GM19397 (cell line): Measurements from ENCODE around the gene PDIK1L.

ENCODE experiments used
- ATAC-seq: cut with Tn5 transposase; IDR thresholded peaks from one replicate; pipeline ENCODE4 v1.9.1; 2021; ENCODE audit warnings: mild to moderate bottlenecking, moderate library complexity; ENCODE audit not compliant: unreplicated experiment

The PDIK1L gene

GRCh38 chr1:26121854-26122773 lies 10.5 kb downstream of the PDIK1L start:
- no peak for ATAC-seq

DNA sequence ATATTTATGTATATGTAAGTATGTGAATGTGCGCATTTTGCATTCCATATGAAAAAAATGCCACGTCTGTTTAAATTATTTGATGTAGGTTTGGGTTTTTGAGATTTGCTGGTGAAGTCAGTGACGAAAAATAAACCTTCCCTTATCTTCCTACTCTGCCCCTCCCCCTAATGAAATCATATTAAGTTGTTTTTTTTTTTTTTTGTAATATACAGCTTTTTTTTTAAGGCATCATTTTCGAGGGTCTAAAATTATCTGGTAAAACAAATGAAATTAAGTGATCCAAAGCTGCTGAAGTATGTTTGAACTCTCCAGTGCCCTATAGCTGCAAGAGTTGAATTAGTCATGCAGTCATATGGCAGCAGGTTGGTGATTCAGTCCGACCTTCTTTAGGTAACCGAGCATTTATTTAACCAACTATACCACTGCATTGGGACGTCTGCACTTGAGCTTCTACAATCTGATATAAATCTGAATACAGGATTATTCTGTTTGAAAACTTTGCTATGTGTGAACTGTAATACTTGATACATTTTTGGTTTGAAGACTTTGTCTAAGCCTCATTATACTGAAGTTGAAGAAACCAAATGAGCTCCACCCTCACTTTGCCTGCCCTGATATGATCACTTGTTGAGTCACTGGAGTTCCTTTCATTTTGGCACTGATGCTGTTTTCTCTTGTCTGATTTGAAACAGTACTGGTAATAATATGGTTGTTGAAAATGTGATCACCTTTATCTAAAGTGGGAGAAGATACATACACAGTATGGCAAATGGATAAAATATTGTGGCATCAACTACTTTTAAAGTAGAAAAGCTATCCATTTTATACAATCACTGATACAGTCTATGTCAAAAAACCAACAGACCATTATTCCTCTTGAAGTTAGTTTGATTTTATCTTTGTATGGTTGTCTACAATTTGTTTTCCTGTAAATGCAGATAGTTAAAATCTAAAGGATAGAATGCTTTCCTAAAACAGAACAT lies 11.7 kb downstream of the PDIK1L start:
- no peak for ATAC-seq

DNA sequence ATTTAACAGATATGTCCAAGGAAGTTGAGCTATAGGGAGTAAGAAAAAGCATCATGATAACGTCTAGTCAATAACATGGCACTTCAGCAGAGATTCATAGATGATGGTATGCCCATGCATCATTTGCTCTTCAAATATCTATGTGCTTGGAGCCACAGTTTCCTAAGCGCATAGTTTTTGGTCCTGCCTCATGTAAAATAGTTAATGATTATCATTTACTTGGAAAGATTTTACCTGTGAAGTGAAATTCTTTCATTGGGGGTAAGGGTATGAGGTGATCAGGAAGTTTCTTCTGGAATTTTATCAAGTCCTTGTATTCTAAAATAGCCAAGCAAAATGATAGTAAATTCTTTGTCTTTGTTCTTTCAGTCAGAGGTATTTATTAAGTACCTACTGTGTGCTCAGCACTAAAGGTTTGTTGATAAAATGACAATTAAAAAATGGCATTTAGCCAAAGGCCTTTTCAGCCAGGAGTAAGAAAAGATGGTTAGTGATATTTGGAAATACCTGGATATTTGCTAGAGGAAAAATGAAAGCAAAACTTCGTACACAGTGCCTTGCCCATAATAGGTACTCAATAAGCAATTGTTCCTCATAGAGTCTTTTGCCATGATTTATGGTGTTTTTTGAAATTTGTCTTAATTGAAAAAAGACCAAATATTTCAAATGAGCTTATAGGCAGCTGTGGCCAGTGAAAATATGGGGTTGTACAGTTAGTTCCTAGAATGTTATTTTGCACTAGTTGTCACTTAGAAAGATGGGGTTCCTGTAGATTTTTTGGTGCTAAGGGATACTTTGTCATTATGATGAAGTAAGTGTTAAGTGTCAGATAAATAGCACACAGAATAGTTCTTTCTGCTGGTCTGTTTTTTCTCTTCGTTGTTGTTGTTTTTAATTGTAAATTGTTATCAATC lies 13.1 kb downstream of the PDIK1L start:
- no peak for ATAC-seq

DNA sequence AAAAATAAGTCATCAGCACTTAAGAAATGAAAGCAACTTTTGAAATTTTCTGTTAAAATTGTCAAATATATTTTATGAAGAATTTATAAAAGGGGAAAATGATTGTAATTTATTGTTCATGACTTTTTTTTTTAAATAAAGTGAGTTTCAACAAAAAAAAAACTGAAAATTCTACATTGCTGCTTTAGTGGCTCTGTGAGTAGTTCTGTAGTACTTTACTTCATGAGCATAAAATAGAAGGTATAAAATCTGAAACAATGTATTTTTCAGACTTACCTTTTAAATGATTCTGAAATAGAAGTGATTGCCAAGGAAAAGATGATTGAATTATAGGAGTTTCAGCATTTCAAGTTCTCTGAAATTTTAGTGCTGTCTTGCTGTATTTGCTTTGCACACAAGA lies 13.8 kb downstream of the PDIK1L start:
- ATAC-seq = no peak

- no peak for ATAC-seq
These were observed 14.3 kb downstream of the PDIK1L start for GRCh38 chr1:26125946-26126320.

DNA sequence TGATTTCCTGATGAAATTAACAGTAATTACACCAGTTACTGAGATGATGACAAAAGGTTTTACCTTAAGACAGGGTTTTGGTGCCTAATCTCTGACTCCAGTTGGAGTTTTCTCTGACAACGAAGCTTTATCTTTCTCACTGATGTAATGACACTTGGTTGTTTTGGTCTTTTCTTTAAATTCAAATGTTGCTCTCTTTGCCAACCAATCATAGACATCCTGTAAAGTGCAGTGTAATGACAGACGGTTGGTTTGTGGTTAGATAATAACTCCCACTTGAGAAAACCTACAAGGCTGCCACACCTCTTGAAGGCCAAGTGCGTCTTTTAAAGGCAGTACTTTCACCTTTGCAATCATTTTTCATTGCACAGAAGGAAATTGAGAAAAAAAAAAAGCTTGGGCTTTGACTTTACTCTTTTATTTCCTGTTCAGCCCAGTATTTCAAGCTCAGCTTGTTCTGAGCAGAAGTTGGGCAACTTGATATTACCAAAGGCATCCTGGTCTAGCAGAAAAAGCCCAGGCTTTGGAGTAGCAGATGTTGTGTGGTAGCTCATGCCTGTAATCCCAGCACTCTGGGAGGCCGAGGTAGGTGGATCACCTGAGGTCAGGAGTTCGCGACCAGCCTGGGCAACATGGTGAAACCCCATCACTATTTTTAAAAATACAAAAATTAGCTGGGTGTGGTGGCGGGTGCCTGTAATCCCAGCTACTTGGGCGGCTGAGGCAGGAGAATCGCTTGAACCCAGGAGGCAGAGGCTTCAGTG lies 14.9 kb downstream of the PDIK1L start:
- peak; percentile 73 for ATAC-seq

GRCh38 chr1:26127235-26128163 lies 15.9 kb downstream of the PDIK1L start:
- no peak for ATAC-seq

DNA sequence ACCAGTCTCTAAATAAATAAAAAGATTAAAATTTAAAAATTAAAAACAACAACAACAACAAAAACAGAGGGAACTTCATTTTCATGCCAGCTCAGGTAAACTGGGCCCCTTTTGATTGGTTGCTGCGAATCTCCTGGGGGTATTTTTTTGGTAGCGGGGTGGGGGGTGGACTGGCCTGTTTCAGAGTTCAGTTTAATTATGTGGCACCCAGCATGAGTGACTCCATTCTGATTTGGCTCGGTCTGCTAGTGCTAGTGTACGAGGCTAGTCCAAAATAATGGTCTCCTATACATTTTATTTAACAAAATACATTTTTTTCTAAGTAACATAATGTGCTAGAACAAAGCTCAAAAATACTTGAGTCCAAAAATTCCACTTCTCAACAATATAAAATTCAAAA lies 18.2 kb downstream of the PDIK1L start:
- ATAC-seq = no peak

DNA sequence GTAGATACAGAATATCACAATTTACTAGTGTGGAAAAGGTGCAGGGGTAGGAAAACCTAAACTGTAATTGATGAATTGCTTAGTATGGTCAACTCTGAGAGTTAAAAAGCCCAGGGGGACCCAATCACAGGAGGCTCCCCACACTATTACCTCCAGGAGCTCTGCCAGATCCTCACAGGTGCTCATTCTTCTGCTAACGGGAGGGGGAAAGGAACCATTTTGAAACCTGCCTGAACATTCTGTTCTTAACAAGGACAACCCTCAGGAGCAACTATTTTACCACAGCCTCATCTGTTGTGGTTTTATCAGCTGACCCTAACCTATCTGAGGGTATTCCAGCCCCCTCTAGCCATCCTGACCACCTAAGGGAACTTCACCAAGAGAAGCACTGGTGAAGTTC lies 19.1 kb downstream of the PDIK1L start:
- ATAC-seq = no peak

GRCh38 chr1:26132128-26132833 lies 20.7 kb downstream of the PDIK1L start:
- ATAC-seq = no peak

- no peak for ATAC-seq
These were observed 21.2 kb downstream of the PDIK1L start for GRCh38 chr1:26132834-26133167.

GRCh38 chr1:26134466-26134865 lies 22.8 kb downstream of the PDIK1L start:
- no peak for ATAC-seq

DNA sequence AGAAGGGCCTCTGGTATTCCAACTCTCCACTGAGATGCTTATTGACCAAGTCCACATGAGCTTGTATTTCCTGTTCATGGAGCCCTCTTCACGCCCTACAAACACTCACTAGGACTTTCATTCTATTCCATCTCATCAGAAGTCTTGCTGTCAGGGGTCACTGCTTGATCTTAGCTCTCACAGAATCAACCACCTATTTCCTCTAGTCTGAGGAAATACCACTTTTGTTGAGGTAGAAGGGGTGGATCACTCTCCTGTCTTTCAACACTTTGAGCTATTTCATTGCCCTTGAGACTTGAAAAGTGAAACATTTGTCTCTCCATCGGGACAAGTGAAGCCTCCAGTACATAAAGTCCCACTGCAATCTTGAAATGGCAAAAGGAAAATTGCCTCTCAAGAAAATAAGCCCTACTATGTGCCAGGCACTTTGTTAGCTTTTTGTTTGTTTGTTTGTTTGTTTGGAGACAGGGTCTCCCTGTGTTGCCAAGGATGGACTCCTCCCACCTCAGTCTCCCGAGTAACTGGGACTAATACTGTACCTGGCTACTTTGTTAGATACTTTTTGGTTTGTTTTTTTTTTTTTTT lies 27.4 kb downstream of the PDIK1L start:
- ATAC-seq = no peak

DNA sequence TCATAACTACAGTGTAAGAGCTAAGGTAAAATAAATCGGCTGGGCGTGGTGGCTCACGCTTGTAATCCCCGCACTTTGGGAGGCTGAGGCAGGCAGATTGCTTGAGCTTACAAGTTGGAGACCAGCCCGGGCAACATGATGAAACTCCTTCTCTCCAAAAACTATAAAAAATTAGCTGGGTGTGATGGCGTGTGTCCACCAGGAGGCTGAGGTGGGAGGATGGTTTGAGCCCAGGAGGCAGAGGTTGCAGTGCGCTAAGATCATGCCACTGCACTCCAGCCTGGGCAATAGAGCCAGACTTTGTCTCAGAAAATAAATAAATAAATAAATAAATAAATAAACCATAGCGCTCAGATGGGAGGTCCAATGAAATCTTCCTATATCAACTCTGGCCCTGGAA lies 30.5 kb downstream of the PDIK1L start:
- ATAC-seq = no peak

DNA sequence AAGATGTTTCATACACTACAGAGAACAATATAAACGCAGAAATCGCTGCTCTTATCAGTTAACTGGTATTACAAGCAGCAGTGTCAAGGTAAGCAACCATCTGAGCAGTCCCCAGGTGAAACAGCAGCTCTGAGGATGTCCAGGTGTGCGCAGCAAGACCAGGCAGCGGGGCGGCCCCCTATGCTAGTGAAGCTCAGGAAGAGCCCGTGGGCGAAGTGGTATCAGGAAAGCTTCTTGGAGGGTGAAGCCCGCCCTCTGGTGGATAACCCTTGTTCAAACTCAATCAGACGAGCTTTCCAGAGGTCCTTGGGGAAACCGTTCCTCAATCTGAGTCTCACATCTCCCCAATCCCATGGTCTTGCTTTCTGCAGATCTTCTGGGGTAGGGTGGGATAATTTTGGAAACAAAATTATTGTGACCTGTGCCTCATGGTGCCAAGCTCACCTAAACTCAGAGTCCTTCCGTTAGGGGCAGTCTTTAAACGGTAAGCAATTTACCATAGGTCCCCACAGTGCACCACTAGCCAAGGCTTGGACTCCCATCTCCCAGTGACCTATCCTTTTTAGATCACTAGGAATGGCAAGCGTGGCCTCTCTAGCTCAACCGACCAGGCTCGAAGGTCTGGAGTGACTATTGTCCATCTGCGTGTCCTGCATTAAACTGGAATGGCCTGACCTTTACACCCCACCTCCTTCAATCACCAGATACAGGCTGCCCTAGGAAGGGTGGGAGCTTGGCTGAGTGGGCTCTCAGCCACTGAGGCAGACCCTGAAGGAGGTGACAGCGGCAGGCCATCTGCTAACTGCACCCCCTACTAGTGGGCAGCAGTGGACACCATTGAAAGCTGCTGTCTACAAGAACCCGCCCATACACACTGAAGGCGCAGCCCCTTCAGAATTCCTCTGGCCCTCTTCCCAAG lies 33.7 kb downstream of the PDIK1L start:
- no peak for ATAC-seq

DNA sequence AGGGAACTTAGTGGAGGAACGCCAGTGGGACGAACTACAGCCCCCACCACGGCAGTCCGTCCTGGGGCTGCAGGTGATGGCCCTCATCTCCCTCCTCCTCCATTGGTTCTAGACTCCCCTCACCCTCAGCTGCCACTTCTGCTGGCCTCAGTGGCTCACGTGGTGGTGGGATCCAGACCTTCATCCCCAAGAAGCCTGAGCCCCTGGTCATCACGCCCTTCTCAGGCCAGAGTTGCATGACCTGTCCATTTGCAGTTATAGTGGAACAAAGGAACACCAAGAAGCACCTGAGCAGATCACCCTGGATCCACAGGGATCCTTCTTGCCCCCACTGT lies 34.3 kb downstream of the PDIK1L start:
- no peak for ATAC-seq

DNA sequence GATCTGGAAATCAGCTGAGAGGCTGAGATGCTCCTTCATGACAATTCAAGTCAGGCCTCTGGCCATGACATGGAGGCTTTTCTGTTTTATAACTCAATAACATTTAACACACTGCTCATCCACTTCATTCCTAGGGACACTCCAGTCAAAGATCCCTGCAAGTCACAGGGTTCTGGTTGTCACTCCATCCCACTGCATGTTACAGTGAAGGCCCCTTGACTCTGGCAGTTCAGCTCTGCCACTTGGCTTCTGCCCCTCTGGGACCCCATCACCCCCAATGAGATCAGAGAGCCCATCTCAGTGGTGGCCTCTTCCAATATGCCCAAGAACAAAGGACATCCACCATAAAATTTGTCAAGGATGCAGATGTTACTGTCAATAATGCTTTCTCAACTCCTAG lies 37.3 kb downstream of the PDIK1L start:
- no peak for ATAC-seq
